PC-9 (cell line): ENCODE results near the gene ADAMTS15. TPM values are rescaled to one million over a fixed set of nuclear protein-coding genes. Genes with fewer than 3 reads are reported as not detected.

Experiments used
- BruUV-seq: library from RNA; stranded (reverse); fragments of 400-500 nt; replicated peaks from 2 replicates; lab custom pipeline; 2021; lab: Mats Ljungman, UMichigan
- CTCF ChIA-PET: fragments of 300-600 bp; sonication (Branson Sonifier 250); formaldehyde crosslinking; loops from one replicate; lab custom pipeline; 2022; ENCODE audit warnings: antibody characterized with exemption; lab: Charles Lee
- POLR2A ChIA-PET: fragments of 300-600 bp; sonication (Branson Sonifier 250); formaldehyde crosslinking; loops from one replicate; lab custom pipeline; 2022; ENCODE audit warnings: antibody characterized with exemption; ENCODE audit not compliant: unreplicated experiment; lab: Charles Lee
- DNase-seq, 2 experiments: peaks; one replicate each; pipeline versions ENCODE4 v3.0.0 to v3.0.0-alpha.2; 2015 to 2022; ENCODE audit warnings: mixed read lengths in 1 of 2
- H2AFZ ChIP-seq: fragments of 200-600 bp; sonication (generic); 2 replicates; pipeline ENCODE4 v1.8.1; 2017; ENCODE audit warnings: antibody characterized with exemption
- H3F3A ChIP-seq: fragments of 200-600 bp; sonication (generic); 2 replicates; pipeline ENCODE4 v1.8.1; 2017; ENCODE audit warnings: antibody characterized with exemption, mild to moderate bottlenecking, low read depth; ENCODE audit not compliant: insufficient read depth
- H3K27ac ChIP-seq: fragments of 200-600 bp; sonication (generic); 2 replicates; pipeline ENCODE4 v1.6.1; 2016; ENCODE audit warnings: mixed run types
- H3K27me3 ChIP-seq: fragments of 200-600 bp; sonication (generic); 2 replicates; pipeline ENCODE4 v1.6.1; 2016; ENCODE audit warnings: low read depth, mixed run types; ENCODE audit not compliant: insufficient read depth
- H3K36me3 ChIP-seq: fragments of 200-600 bp; sonication (generic); 2 replicates; pipeline ENCODE4 v1.6.1; 2016; ENCODE audit warnings: low read depth, mixed run types
- H3K4me1 ChIP-seq: fragments of 200-600 bp; sonication (generic); replicated peaks from 2 replicates; pipeline ENCODE4 v1.6.1; 2016; ENCODE audit warnings: mixed run types; ENCODE audit not compliant: insufficient read depth
- H3K4me2 ChIP-seq: fragments of 200-600 bp; sonication (generic); 2 replicates; pipeline ENCODE4 v1.6.1; 2017; ENCODE audit warnings: mixed run types
- H3K4me3 ChIP-seq: fragments of 200-600 bp; sonication (generic); 2 replicates; pipeline ENCODE4 v1.6.1; 2016; ENCODE audit warnings: mixed run types
- H3K79me2 ChIP-seq: fragments of 200-600 bp; sonication (generic); 2 replicates; pipeline ENCODE4 v1.6.1; 2017; ENCODE audit warnings: low read depth, mixed run types
- H3K9me2 ChIP-seq: fragments of 200-600 bp; sonication (generic); 2 replicates; pipeline ENCODE4 v1.8.1; 2017; ENCODE audit warnings: mild to moderate bottlenecking; ENCODE audit not compliant: insufficient read depth
- H3K9me3 ChIP-seq: fragments of 200-600 bp; sonication (generic); 2 replicates; pipeline ENCODE4 v1.8.1; 2016; ENCODE audit warnings: low read depth; ENCODE audit not compliant: insufficient read depth
- H4K20me1 ChIP-seq: fragments of 200-600 bp; sonication (generic); 2 replicates; pipeline ENCODE4 v1.8.1; 2017; ENCODE audit not compliant: insufficient read depth
- EZH2 ChIP-seq: fragments of 200-600 bp; sonication (generic); IDR thresholded peaks from 2 replicates; pipeline ENCODE4 v1.8.0; 2017; ENCODE audit warnings: antibody characterized with exemption, low read depth
- intact Hi-C: fragments of 100-400 bp; cut with micrococcal nuclease; formaldehyde crosslinking; loops from one replicate; pipeline ENCODE4 v1.10.0; 2022; ENCODE audit not compliant: unreplicated experiment
- total RNA-seq: library from RNA; stranded (reverse); gene quantifications from 2 replicates; pipeline ENCODE4 v1.2.3, GENCODE V29; 2021
- TF ChIP-seq, protein P1 (sequence below): fragments of 200-600 bp; sonication (generic); conservative IDR thresholded peaks from 2 replicates; pipeline ENCODE4 v1.6.1; 2017; ENCODE audit warnings: mixed run types, antibody characterized with exemption, mild to moderate bottlenecking, moderate library complexity

Gene ADAMTS15
- total RNA-seq, 1 experiment from 2014 or later: 2.2 TPM

DNA sequence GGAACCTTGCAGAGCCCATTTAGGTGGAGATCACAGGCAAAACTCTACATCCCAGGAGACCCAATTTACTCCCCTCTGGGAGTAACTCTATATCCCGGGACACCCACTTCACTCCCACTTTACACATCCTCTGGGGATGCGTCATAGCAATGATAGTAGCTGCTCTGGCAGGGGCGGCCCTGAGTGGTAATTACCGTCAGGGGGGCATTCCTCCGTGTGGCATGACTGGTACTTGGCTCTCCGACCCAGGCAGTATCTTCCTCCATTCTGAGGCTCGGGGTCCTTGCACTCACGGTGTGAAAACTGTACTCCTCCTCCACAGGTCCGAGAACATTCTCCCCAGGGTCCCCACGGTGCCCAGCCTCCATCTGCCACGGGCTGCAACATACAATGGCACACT lies 37.2 kb upstream of the ADAMTS15 start:
- TF ChIP-seq EZH2: no peak
- TF ChIP-seq, protein P1, sequence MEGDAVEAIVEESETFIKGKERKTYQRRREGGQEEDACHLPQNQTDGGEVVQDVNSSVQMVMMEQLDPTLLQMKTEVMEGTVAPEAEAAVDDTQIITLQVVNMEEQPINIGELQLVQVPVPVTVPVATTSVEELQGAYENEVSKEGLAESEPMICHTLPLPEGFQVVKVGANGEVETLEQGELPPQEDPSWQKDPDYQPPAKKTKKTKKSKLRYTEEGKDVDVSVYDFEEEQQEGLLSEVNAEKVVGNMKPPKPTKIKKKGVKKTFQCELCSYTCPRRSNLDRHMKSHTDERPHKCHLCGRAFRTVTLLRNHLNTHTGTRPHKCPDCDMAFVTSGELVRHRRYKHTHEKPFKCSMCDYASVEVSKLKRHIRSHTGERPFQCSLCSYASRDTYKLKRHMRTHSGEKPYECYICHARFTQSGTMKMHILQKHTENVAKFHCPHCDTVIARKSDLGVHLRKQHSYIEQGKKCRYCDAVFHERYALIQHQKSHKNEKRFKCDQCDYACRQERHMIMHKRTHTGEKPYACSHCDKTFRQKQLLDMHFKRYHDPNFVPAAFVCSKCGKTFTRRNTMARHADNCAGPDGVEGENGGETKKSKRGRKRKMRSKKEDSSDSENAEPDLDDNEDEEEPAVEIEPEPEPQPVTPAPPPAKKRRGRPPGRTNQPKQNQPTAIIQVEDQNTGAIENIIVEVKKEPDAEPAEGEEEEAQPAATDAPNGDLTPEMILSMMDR: no peak

DNA sequence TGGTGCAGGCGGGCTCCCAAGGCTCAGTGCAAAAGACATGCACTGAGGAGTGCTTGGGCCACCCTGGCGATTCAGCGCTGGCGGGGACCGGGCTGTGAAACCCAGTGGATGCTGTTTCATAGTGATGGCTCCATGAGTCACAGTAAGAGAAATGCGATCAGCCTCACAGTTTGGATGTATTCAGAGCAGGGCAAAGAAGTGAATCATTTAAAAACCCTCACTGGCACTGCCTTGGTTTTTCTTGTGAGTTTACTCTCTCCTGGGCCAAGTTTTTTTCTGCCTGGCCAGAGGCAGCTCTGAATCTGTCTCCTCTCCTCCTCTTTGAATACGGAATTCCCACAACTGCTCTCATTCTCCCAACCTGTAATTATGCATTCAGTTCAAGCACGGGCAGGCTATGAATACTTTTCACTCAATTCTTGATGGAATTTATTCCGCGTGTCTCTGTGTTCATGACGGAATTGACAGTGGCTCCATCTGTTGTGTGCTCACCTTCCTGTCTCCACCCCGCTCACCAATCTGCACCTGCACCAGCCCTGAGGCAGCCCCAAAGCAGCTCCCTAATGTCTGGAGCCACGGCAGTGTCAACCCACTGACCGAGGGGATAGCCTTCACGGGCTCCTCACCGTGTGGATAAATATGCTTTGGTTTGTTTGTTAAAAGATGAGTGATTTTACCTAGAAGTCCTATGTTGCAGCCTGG lies 34.9 kb upstream of the ADAMTS15 start:
- Histone ChIP-seq H3F3A (0 out of 2 replicates have a peak, but pooled peaks cover 5% of the 10 kb centered on the region), H3K36me3 (no peaks in the 10 kb centered on the region), H4K20me1 (no peaks in the 10 kb centered on the region), H2AFZ (no peak overlapping the region), H3K27ac (no peak overlapping the region), H3K4me2 (no peak overlapping the region), H3K9me2 (no peaks in the 10 kb centered on the region), H3K9me3 (no peaks in the 10 kb centered on the region), H3K27me3 (peaks cover 21% of the 10 kb centered on the region; the same call in 1 of the 2 replicates), H3K4me1 (no peaks in the 10 kb centered on the region), H3K79me2 (no peaks in the 10 kb centered on the region), H3K4me3 (no peak overlapping the region)
- TF ChIP-seq EZH2: no peak
- TF ChIP-seq, protein P1: no peak
- peak in 1 of 2 experiments; percentile 50 for DNase-seq
- BruUV-seq: no TSS peak
- ChIA-PET POLR2A (interaction anchor here (0.6 kb wide), 1 partner anchor 253 kb away, joined by 4 read pairs; no protein-coding TSS in a partner anchor), CTCF (no interaction called here)
- intact Hi-C loops: no loop called here

More for the DNA sequence above, 37.2 kb upstream of the ADAMTS15 start:
- Histone ChIP-seq H2AFZ (no peak overlapping the region), H3K36me3 (no peaks in the 10 kb centered on the region), H3K79me2 (no peaks in the 10 kb centered on the region), H3K27me3 (peaks cover 14% of the 10 kb centered on the region; the same call in 1 of the 2 replicates), H3K9me2 (no peaks in the 10 kb centered on the region), H3K4me2 (no peak overlapping the region), H3K4me1 (no peaks in the 10 kb centered on the region; the same call in 1 of the 2 replicates), H3K27ac (no peak overlapping the region), H3K9me3 (no peaks in the 10 kb centered on the region), H4K20me1 (no peaks in the 10 kb centered on the region), H3F3A (0 out of 2 replicates have a peak, but pooled peaks cover 5% of the 10 kb centered on the region), H3K4me3 (no peak overlapping the region)
- CTCF ChIA-PET: no interaction called here
- BruUV-seq: no TSS peak
- DNase-seq: no peak
- POLR2A ChIA-PET: no interaction called here
- intact Hi-C loops: no loop called here

DNA sequence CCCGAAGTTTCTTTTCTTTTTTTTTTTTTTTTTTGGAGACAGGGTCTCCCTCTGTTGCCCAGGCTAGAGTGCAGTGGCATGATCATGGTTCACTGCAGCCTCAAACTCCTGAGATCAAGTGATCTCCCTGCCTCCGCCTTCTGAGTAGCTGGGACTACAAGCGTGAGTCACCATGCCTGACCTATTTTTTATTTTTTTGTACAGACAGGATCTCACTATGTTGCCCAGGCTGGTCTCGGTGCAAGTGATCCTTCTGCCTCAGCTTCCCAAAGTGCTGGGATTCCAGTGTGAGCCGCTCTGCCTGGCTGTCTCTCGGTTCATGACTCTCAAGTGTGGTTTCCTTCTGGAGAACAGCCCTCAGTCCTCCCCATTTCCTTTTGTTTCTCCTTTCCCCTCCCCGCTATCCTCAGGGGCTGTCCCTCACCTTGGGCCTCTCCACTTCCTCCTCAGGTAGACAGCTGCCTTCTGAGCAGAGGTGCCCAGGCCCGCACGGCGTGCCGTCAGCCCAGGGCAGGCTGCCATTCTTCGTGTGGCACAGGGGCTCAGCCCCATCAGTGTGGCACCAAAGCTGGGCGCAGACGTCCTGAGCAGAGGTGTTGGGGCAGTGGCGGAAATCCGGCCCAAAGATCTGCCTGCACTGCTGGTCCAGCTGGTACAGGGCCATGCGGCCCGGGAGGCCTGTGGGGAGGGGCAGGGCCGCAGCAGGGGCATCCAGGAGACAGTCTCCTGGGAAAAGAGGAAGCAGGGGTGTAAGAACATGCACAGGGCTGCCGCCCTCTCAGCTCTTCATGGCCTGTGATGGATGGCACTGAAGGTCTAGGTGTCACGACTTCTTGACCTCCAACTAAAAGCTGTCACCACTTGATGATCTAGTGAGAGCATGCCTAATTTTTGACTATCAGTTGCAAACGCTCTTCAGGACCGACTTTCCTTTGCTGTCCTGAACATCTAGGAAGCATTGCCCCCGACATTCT lies 34.1 kb upstream of the ADAMTS15 start:
- no peak overlapping the region for H3K4me2 ChIP-seq
- POLR2A ChIA-PET: no interaction called here

More for the DNA sequence above, 34.1 kb upstream of the ADAMTS15 start:
- peaks cover 30% of the 10 kb centered on the region for H3K27me3 ChIP-seq
- no peaks in the 10 kb centered on the region for H3K36me3 ChIP-seq
- 0 out of 2 replicates have a peak, but pooled peaks cover 5% of the 10 kb centered on the region for H3F3A ChIP-seq
- H3K4me3 ChIP-seq: no peak overlapping the region
- BruUV-seq: no TSS peak
- DNase-seq: no peak
- H3K9me2 ChIP-seq: no peaks in the 10 kb centered on the region
- TF ChIP-seq EZH2: no peak
- TF ChIP-seq, protein P1: no peak
- H3K4me1 ChIP-seq: no peaks in the 10 kb centered on the region
- H3K9me3 ChIP-seq: no peaks in the 10 kb centered on the region
- H2AFZ ChIP-seq: no peak overlapping the region
- no peaks in the 10 kb centered on the region for H3K79me2 ChIP-seq
- no peaks in the 10 kb centered on the region for H4K20me1 ChIP-seq
- H3K27ac ChIP-seq: no peak overlapping the region
- CTCF ChIA-PET: interaction anchor here (0.6 to 0.7 kb wide), 2 partner anchors 496 to 513 kb away, joined by 3 to 5 read pairs; no protein-coding TSS in a partner anchor
- intact Hi-C loops: no loop called here
